MV-4-11 (cell line): Measurements from ENCODE around the gene HNRNPA3.
"Not testable (repeated sequence)": the region's sequence is repeated elsewhere in the genome, so short reads cannot be mapped to it uniquely, and the experiment has no call there.

Source experiments
- DNase-seq: peaks from one replicate; lab custom pipeline; 2025; lab: John Stamatoyannopoulos, UW

The HNRNPA3 gene

DNA sequence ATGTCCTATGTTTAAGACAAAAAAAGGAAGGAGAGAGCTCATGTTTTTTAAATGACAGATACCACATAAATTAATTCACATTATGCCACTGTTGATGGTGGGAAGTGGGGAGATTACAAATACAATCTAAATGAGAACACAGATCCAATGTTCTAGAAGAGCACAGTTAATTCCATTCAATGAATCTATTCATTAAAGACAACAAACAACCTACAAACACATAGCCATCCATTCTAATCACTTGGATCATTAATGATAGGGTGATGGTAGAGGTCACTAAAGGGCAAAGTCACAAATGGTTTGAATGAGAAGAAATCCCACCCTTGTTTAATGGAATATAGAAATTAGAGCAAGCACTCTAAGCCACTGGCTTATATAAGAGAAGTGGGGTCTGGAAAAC lies 21.7 kb downstream of the HNRNPA3 start:
- no peak for DNase-seq

DNA sequence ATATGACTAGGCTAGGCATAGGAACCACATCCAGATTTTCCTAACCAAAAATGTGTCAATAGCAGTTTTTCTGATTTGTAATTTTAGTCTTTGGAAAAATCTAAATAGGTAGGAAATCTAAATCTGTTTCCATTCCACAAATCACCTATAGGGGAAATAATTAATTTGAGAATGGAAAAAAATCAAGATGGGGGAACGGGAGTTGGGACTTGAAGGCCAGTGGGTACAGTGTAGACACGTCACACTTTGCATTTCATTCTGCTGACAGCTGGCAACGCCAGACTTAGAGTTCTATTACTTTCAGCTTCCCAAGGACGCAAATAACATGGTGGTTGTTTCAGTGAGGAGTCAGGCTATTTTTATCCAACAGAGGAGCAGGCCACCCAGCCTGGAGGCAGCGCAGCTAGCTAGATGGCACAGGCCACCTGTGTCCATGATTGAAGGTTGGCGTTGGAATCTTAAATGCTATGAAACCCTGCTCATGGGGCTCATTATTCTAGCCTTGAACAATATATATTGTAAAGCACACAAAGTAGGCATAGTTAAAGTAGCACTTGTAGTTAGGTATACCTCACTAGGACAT lies 23.4 kb downstream of the HNRNPA3 start:
- DNase-seq, result no peak

DNA sequence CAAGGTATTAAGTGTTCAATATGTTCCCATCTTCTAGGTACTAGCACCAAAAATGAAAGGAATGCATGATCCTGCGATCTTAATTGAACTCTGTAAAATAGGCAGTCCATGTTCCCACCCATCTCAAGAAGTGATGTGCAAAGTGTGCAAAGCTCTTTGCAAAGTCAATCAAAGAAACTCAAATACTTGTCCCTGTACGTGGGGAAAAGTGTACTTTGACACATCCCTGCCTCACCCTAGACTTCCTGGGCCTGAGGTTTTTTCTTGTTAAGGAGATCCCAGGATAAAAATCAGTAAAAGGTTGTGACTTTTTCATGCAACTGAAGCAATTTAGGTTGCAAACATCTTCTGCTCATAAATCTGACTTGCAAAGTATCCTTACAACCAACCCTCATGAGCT lies 25.3 kb downstream of the HNRNPA3 start:
- DNase-seq, result no peak

DNA sequence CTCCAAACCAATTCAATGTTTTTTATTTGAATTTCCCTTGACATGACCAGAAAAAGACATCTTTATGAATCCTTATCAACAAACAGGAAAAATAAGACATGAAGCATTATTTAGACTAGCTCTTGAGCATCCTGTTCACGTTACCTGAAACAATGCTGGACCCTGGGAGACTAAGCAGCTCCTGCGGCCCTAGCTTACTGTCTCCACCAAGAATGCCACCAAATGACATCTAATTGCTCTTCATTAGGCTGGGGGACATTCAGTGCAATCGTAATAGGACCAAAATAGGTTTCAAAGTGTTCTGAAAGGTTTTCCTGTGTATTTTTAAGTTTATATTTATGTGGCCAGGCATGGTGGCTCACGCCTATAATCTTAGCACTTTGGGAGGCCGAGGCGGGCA lies 26.5 kb downstream of the HNRNPA3 start:
- DNase-seq, result no peak

DNA sequence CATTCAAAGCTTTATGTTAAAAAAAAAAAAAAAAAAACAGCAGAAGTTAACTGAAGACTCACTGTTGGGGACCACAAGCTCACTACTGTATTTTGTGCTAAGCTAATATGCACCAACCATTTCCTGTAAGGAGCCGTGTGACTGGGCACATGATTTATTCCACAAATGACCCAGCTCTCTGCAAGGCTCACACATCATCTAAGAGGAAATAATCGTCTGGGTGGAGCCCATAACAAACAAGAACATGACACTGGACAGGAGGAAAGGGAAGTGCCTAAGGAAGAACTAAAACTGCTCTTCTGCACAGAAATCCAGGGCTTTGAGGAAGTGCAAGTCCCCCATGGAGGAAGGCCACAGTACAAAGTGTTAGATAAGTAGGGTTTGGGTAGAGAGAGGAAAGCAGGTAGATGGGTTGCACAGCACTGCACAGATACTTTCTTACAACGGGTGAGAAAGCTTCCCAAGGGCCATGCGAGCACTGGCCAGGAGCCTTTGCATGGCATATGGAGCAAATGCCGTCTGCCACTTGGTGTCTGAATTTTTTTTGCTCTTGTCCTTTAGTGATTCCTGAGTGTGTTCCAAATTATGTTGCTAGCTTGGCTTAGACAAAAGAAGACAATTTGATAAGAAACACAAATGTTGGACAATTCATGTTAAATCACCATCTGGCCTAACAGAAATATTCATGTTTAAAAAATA lies 27.5 kb downstream of the HNRNPA3 start:
- DNase-seq, result peak; percentile 99

DNA sequence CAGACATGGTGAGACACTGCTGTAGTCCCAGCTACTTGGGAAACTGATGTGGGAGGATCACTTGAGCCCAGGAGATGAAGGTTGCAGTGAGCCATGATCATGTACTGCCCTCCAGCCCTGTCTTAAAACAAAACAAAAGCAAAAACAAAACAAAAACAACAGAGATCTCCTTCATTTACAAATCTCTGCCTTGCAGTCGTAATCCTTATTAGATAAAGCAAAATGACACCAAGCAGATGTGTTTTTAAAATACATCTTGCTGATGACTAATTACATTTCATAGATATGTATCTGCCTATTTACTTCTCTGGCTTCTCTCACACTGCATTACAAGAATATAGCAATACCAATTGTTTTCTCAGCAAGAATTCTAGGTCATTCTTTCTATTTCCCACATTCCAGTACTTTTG lies 29.1 kb downstream of the HNRNPA3 start:
- no peak for DNase-seq

DNA sequence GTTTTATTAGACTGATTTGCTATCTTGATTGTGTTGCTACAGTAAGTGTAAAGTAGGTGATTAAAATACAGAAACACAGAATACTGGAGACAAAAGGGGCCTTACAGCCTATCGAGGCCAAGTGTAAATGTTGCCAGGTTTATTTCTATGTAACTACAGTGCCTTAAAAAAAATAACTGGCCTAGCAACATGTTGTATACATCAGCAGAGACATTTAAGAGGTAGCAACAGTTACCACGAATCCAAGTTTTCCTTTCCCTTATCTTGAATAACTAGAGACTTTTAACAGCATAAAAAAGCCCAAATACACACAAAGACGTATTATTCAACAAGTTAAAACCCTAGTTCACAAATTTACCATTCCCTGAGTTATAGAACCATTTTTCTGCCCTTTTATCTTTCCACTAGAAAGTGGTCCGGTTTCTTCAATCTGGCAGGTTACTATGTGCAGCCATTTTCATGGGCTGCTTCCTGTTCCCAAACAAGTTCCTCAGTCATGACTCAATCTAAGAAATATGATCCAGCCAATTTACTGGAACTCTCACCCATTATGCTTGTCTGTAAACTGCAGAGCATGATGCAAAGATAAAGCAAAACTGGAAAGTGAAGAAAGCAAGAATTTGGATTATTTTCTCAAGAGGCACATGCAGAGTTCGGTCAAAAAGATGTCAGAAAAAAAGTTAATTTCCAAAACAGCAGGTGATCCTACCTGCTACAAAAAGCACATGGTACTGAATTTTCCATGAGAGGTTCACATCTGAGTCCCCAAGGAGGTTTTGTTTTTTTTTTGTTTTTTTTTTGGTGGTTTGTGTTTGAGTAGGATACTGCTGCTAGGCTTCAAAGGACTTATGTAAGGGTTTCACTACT lies 29.8 kb downstream of the HNRNPA3 start:
- peak; percentile 33 for DNase-seq

DNA sequence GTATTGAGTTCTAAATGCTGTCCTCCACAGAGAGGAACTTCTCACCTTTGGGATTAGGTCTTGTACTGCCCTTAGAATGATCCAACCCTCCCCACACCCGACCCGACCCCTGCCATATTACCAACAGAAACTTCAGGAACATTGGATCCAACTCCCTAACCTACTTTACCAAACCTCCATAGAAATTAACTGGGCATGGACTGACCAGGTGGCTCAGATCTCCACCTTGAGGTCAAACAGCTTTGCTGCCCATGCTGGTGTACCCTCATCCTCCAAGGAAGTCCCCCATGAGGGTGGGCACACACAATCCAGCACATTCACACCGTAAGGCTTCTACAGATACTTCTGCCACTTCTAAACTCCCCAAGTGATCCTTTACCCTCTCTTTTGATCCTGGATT lies 30.5 kb downstream of the HNRNPA3 start:
- no peak for DNase-seq

DNA sequence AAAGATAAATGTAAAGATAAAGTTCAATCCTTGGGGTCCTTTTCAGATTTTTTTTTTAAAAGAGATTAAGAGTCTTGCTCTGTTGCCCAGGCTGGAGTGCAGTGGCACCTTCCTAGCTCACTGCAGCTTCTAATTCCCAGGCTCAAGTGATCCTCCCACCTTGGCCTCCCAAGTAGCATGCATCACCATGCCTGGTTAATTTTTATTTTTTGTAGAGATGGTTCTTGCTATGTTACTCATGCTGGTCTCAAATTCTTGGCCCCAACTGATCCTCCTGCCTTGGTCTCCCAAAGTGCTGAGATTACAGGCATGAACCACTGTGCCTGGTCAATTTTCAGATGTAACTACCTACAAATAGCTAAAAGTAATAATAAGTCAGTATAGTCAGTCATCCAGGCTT lies 30.9 kb downstream of the HNRNPA3 start:
- DNase-seq, result no peak

DNA sequence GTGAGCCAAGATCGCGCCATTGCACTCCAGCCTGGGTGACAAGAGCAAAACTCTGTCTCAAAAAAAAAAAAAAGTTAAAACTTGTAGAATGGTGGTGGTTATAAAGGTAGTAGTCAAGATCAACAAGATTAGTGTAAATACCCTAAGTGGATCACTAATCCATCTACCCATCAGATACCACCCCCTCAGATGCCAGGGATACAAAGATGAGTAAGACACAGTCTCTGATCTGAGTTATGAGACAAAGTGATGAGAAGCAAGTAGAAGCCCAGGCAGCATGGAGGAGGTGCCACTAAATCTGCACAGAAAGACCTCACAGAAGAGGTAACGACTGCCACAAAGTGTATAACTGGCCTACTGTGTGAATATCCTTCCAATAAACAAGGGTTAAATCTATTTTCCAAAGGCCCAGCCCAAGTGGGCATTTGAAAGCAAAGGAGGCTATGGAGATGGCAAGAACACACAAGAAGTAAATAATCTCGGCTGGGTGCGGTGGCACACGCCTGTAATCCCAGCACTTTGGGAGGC lies 31.7 kb downstream of the HNRNPA3 start:
- no peak for DNase-seq

DNA sequence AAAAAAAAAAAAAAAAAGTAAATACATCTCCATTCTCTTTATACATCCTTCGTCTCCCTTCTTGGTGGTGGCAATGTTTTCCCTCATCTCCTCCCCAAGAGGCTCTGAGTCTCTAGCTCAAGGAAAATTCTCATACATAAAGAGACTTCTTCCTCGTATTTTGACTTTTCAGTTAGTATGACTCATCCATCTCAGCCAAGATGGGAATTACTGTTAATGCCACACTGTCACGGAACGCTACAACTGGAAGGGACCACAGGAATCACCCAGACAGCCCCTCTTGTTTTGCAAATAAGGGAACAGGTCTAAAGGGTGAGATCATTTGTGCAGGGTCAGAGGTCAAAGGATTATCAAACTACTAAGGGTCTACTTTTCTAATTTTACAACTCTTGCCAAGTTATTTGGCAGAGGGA lies 32.4 kb downstream of the HNRNPA3 start:
- peak; percentile 90 for DNase-seq

DNA sequence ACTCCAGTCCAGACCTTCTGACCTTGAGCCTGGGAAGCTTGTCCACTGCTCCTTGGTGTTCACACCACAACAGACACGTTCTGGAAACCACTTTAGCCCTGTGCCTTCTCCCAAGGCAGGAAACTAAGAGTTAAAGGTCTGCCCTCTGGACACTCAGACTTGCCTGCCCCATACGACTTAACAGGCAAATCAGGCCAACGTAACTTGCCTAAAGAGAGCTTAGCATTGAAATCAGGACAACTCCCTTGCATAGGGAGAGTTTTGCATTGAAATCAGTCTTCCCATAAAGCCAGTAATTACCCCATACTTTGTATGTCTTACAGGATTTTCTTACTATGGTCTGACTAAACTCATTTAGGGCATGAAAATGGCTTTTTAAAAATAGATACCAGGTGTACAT lies 33.4 kb downstream of the HNRNPA3 start:
- no peak for DNase-seq

DNA sequence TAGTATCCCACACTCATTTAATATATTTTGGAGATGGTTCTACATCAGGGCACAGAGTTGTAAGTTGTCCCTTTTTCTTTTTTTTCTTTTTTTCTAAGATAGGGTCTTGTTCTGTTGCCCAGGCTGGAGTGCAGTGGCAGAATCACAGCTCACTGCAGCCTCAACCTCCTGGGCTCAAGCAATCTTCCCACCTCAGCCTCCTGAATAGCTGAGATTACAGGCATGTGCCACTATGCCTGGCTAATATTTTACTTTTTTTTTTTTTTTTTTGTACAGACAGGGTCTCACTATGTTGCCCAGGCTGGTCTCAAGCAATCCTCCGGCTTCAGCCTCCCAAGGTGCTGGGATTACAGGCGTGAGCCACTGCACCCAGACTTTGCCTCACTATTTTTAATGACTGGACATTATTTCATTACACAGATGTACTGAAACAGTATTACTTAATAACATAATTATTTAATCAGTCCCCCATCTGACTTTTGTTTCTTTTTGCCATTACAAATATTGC lies 34.0 kb downstream of the HNRNPA3 start:
- not testable (repeated sequence) for DNase-seq

DNA sequence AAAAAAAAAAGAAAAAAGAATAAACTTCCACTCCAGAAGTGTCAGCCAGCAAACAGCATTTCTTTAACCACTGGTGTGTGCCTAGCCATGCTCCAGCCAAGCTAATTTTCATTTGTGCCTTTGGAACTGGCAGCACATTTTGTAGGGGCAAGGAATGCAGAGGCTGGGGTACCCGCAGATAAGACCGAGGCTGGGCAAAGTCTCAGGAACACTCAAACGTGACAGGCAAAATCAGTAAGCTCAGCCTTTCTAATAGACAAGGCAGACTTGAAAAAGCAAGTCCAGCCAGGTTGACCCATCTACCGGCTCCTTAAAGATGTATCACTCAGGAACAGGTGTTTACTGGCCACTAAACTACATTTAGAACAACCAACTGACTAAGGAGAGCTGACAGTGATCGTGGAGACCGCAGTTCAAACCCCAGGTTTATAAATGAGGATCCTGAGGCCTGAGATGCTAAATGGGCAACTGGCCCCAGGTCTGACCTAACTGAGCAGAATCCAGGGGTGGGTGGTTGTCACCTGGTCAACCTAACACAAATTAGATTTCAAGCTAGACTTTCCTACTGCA lies 35.2 kb downstream of the HNRNPA3 start:
- no peak for DNase-seq

DNA sequence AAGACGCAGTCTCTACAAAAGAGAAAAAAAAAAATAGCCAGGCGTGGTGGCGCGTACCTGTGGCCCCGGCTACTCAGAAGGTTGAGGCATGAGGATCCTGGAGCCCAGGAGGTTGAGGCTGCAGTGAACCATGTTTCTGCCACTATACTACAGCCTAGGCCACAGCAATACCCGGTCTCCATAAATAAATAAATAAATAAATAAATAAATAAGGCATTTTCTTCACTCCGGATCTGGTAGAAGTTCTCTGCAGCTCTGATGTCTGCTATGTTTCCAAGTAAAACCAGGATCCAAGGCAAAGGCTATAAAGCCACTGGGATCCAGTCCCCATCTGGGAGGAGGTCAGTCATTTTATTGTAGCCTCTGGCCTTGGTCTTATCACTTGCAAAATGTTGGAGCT lies 36.4 kb downstream of the HNRNPA3 start:
- no peak for DNase-seq

DNA sequence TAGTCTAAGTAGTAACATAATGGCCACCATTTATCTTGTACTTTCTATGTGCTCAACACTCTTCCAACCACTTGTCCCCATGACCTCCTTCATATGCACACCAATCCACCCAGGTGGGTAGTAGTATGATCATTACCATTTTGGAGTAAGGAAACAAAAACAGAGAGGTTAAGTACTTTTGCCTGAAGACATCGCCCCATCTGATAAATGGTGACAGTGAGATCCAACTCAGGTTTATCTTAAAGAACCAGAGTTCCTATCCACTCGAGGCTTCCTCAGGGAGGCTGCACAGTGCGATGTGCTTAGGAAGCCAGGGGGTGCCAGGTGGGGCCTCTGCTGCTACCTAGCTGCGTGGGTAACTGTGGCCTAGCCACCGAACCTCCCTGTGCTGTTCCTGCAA lies 37.9 kb downstream of the HNRNPA3 start:
- DNase-seq, result no peak

DNA sequence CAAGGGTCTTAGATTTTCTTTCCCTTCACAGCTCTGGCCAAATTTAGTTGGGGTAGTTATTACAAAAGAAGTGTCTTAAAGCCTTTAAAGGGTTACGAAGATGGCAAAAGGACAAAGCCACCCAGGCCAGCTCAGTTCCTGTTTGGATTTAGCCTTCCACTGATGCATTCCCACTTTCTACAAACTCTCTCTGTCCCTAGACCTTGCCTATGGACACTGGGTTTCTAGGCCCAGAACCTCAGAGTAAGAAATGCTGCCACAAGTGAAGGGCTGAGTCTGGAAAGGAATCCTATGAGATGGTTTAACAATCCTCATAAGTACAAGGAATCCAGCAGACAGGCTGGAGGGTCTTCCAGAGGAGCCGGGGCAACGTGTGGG lies 38.6 kb downstream of the HNRNPA3 start:
- peak; percentile 14 for DNase-seq

DNA sequence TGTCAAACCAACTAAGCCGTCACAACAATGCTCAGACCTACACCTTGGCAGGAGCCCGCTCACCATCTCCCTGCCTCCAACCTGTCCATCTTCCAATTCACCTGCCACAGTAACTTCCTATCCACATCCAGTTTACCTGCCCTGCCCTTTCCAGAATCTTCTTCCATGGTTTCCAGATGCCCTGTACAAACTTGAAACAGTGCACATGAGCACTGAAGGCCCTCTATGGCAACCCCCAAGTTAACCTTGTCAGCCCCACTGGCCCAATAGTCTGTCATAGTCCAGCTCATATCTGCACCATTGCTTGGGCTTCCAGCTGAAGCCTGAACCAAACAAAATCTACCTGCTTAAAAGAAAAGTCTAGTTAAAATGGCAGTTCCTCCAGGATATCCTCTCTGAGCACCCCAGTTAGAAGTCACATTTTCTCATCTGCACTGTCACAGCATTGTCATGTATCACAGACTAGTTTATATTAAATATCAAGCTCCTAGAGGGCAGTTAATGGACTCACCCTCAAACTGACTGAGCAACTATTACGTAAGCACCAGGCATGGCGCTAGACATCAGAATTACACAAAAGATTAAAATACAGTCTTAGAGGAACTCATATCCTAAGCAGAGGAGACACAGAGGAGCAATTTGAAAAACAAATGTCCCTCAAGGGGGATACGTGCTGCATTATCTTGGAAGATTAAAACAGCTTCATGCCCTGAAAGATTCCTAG lies 40.4 kb downstream of the HNRNPA3 start:
- peak; percentile 56 for DNase-seq

DNA sequence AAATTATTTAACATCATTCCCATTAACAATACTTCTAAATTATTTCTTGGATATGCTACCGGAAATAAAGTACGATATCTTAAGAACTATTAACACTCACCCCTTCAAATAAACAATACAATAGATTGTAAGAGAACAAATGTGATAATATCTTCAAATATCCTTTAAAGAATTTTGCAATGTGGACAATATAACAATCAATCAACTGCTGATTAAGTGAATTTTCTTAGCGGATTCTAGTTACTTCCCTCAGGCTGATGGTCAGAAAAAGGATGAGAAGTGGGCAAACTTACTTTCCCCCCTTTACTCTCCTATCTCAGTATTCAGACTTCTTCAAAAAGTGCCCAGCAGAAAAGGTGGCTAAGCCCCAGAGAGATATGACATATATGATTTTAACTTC lies 41.1 kb downstream of the HNRNPA3 start:
- DNase-seq, result no peak

DNA sequence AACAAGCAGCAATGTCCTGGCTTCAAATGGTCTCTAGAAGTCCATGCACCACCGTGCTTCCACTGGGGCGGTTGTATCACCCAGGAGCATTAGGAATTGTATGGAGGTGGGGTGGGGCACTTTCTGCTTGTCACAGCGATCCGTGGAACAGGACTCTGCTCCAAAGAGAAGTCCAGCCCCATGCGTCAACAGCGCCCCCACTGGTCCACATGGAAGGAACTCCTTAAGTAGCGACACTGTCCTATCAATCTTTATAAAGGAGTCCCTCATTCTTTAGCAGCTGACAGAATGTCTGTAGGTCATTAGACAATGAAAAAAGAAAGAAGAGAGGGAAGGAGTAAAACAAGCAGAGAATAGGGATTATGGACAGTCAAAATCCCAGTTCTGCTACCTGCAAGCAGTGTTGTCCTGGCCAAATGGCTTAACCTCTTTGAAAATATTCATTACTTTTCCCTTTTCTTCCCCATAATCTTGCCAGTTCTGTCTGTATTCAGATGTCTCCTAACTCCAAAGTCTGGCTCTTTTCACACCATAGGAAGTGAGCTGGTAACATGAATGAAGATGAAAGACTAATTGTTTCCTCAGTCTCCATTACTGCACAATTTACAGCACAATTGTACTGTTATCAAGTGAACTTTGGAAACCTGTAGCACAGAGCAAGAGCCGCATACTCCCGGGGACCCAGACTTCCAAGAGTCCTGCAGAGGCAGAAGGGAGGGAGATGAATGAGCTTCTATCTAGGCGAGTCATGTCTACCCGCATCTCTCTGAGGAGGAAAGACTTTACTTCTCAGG lies 42.0 kb downstream of the HNRNPA3 start:
- DNase-seq, result no peak

DNA sequence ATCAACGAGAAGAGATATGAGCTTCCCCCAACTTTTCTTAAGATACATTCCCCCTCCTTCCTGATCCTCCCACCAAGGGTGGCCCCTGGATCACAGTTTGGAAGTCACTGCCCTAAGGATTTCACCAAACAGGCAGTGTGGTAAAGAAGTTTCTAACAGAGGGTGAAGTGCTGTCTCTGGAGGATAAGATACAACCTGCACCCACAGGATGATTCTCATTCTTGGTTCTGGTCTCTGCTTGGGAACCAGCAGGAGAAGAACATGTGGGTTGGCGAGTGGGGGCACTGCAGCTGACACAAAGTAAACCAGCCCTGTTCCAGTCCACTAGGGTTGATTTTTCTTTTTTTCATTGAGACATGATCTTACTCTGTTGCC lies 42.6 kb downstream of the HNRNPA3 start:
- no peak for DNase-seq
